ENCODE data around the gene STK39.

GRCh38 chr2:168053676-168054075 lies 193.7 kb downstream of the STK39 start:
- TF ChIP-seq EZH2 (IDR thresholded peaks at IDR 0.05; ENCODE audit: low read length, missing control alignments) (no peak), CTCF (conservative IDR thresholded peaks at IDR 0.05 in 1 of 2, IDR thresholded peaks at IDR 0.05 in 1 of 2; ENCODE audit: low read depth in 1 of 2, low read length in 2 of 2) (no peak)

Data from fibroblast of lung (primary cell).